GM19397 (cell line): ENCODE measurements around the gene ZNF81.
"Not testable (repeated sequence)": the region's sequence is repeated elsewhere in the genome, so short reads cannot be mapped to it uniquely, and the experiment has no call there.

Experiments
- ATAC-seq: cut with Tn5 transposase; IDR thresholded peaks from one replicate; pipeline ENCODE4 v1.9.1; 2021; ENCODE audit warnings: mild to moderate bottlenecking, moderate library complexity; ENCODE audit not compliant: unreplicated experiment

ZNF81 gene

DNA sequence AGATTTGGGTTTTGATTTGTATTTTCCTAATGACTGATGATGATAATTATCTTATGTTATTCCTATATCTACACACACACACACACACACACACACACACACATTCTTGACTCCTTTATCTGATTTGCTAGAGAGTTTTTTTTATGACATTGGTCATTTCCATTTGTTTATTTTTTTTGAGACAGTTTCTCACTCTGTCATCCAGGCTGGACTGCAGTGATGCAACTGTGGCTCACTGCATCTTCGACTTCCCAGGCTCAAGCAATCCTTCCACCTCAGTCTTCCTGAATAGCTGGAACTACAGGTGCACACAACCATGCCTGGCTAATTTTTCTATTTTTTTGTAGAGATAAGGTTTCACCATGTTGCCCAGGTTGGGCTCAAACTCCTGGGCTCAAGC lies 6.7 kb downstream of the ZNF81 start:
- no peak for ATAC-seq

DNA sequence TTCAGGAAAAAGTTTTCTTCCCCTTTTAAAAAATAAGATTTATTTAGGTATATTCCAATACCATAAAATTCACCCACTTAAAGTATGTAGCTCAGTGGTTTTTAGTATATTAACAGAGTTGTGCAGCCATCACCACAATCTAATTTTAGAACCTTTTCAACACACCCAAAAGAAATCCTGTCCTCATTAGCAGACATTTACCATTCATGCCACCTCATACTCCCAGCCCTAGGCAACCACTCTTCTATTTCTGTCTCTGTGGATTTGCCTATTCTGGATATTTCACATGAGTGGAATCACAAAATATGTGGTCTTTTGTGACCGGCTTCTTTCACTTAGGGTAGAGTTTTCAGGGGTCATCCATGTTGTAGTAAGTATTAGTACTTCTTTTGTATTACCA lies 7.4 kb downstream of the ZNF81 start:
- ATAC-seq = no peak

DNA sequence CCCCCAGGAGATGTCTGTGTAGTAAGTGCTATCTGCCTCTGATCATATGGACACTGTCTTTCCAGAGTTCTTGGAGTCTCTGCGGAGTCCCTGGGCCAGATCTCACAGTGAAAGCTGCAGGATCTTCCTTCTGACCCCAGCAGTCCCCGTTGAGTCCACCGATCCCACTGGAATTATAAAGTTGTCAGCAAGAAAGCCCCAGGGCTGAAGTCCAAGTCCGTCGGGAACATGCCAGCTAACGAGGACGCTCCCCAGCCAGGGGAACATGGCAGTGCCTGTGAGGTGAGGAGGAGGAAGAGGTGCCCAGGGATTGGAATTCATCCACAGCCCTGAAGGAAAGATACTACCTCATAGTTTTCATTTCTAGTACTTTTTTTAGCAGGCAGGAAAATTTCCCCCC lies 9.3 kb downstream of the ZNF81 start:
- no peak for ATAC-seq

DNA sequence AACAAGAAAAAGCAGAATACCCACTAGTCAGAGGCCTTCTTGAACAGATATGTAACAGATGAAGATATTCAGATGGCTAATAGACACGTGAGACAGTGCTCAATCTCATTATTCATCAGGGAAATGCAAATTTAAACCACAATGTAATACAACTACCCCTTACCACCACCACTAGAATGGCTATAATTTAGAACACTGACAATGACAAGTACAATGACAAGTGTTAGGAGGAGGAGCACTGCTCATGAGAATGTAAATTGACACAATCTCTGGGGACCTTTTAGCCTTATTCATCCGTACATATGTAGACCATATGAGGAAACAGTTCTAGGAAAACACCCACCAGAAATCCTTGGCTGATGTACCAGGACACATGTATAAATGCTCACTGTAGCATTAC lies 13.1 kb downstream of the ZNF81 start:
- peak; percentile 40 for ATAC-seq

DNA sequence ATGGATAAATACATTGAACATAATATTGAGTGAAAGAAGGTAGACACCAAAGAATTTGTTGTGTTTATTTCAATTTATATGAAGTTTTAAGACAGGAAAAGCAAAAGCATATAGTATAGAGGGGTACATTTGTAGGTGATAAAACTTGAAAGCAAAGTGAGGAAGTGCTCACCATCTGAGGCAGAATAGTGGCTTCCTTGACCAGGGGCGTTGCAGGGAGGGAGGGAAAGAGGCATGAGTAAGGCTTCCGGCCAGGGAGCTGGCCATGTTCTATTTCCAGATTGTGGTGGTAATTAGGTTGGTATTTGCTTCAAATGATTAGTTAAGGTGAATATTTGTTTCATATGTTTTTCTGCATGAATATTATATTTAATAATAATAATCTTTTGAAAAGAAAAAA lies 13.7 kb downstream of the ZNF81 start:
- ATAC-seq = not testable (repeated sequence)

DNA sequence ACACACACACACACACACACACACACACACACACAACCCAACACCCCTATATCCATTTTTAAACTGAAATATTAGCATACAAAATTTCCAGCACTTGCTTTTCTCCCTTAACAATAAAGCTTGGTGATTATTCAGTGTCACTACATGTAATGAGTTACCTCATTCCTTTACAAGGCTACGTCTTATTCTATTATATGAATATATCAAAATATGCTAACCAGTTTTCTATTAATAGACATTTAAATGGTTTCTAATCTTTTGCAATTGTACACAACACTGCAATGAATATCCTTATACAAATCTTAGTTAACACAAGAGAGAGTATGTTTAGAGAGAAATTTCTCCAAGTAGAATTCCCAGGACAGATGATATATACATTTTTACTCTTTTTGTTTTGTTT lies 14.2 kb downstream of the ZNF81 start:
- no peak for ATAC-seq

DNA sequence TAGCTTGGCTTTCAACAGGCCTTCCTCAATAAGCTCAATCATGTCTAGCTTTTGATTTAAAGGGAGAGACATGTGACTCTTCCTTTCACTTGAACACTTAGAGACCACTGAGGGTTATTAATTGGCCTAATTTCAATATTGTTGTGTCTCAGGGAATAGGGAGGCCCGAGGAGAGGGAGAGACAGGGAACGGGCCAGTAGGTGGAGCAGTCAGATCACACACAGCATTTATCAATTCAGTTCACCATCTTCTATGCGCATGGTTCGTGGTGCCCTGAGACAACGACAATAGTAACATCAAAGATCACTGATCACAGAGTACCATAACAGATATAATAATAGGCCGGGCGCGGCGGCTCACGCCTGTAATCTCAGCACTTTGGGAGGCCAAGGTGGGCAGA lies 17.8 kb downstream of the ZNF81 start:
- no peak for ATAC-seq

DNA sequence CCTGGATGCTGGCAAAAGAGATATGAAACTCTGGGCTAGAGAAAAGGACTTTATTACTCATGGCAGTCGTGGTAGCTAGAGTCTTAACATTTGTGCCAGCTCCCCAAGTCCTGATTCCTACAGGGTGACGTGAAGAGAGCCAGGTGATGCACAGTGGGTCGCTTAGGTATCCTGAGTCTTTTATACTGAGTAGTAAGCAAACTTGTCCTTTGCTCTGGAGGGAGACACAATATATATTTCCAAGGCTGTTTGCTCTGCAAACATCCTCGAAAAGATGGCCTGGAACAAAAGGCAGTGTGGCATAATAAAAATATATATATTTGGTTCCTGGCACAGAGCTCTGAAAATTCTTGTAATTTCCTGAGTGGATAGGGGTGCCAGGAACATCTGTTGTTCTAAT lies 23.0 kb downstream of the ZNF81 start:
- ATAC-seq = no peak

DNA sequence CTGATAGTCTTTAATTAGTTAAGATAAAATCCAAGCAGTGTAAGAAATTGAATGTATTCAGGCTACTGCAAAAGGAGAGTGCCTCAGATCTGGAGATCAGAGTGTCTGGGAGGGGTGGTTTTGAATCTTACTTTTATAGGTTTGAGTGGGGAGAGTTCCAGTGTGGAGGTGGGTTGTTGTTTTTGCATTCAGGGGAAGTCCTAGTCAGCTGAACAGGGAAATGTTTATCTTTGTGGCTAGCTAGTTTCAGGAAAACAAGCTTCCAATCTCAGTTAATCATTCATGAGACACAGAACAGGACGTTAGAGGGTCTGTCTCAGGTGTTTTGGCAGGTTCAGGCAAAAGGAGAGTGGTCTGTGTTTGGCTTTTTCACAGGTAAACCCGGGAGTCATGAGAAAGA lies 26.0 kb downstream of the ZNF81 start:
- no peak for ATAC-seq

DNA sequence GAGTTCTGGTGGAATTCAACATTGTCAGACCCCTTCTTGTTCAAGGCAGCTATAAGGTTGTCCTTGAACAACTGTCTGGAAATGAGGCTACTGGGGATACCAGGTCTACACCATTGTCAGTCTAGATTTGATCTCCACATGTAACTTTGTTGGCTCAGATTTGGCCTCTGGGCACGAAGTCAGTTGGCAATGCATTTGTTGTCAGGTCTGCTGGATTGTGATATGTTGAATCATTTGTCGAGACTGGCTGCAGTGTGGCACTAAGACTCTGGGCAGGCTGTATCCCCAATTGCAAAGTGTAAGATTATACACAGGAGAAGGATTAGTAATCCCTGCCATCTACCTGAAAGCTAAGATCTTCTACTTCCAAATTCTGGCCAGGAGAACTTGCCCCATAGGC lies 26.5 kb downstream of the ZNF81 start:
- no peak for ATAC-seq

DNA sequence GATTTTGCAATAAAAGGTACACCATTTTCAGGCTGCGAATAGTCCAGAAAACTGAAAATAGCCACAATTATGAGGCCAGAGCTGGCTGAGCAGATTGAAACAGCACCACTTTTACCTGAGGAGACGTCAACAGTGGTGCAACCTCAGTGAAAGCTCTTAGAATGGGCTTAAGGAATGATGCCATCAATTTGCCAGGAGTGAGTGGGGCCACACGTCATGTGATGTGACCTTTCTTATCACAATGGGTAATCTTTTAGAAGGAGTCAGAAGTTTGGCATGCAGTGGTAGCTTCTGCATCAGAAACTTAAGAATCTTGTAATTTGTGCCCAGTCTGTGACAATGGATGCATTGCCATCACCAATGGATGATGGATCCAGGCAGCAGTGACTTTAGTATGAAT lies 27.6 kb downstream of the ZNF81 start:
- ATAC-seq = no peak

DNA sequence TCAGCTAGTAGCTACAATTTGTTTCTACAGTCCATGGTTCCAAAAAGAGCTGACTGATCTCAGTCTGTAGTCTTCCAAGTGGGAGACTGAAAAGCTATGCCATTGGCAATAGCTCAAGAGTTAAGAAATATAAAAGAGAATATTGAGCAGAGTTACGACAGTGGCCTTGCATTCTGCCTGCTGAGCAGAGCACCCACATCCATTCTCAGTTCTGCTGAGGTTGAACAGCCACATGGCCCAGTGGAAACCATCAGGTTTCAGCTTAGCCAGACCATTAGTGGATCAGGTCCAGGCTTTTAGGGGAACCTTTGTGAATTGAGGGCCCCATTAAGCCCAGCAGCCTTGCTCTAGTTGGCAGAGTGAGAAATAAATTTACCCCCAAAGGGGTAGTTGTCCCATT lies 28.1 kb downstream of the ZNF81 start:
- ATAC-seq = no peak

DNA sequence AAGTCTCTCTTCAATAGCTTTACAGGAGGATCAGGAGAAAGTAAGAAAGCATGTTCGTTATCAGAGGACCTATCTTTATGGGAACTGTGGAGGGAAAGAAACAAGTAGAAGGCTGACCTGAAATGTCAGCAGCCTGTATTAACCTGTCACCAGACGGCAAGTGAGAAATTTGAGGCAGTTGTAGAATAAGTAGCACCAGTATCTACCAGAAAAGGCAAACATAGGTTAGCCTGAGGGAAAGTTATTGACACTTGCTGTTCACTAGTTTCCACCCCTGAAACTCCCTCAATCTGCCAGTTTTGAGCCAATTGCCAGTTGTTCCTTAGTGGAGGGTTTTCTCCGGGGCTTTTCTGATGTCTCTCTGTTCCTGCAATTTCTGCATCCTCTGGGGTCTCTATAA lies 36.4 kb downstream of the ZNF81 start:
- no peak for ATAC-seq

DNA sequence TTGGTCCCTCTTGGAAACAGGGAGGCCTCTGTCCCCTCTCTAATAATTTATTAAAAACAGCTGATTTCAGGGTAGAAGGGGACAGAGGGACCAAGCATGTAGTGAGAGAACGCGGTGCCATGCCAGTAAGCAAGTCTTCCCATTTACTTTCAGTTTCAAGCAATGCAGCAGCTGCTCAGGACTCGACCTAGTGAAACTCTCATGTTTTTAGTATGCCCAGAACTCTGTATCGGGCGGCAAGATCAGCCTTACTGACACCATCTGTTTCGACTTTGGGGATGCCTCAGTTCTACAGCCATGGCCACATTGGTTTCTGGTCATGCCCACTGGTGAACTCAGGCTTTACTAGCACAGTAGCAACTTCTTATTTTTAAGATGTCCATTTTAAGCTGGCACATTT lies 40.6 kb downstream of the ZNF81 start:
- no peak for ATAC-seq

DNA sequence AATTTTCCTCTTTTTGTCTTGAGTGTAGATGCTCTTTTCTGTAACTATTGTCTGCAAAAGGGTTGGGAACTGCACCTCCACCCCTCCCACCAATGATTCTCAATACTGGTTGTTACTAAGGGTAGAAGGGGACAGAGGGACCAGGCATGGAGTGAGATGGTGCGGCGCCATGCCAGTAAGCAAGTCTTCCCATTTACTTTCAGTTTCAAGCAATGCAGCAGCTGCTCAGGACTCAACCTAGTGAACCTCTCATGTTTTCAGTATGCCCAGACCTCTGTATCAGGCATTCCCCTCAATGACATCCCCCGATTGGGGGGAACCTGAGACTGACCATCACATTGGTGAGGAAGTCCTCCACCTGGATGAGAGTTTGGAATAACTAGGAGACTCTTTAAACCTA lies 41.5 kb downstream of the ZNF81 start:
- no peak for ATAC-seq

DNA sequence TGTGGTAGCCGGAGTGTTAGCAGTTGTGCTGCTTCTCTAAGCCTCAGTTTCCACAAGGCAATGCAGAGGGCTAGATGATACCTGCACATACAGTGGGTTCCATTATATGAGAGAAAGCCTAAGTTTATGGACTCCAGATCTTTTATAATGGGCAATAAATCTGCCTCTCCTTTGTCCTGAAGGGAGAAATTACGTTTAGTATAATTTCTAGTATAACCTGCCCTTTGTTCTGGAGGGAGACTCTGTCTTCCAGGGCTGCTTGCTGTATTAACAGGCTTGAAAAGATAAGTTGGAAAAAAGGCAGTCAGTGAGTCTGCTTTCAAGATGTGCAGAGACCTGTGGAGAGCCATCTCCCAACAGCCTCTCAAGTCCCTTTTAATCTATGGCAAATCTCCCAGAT lies 42.8 kb downstream of the ZNF81 start:
- no peak for ATAC-seq

DNA sequence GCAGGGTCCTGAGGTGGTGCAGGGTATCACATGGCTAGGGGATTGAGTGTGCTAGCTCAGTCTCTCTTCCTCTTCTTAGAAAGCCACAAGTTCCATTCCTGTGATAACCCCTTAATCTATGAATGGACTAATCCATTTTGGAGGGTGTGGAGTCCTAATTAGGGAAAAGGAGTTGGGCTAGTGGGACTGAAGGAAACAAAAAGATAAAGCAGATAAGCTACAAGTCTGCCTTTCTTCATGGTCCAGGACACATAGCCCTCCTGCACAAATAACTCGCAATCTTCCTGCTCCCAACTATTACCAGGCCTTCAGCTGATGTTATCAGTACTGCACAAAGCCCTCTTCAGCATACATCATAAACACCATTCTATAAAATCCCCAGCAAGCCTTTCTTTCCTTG lies 44.2 kb downstream of the ZNF81 start:
- ATAC-seq = no peak

DNA sequence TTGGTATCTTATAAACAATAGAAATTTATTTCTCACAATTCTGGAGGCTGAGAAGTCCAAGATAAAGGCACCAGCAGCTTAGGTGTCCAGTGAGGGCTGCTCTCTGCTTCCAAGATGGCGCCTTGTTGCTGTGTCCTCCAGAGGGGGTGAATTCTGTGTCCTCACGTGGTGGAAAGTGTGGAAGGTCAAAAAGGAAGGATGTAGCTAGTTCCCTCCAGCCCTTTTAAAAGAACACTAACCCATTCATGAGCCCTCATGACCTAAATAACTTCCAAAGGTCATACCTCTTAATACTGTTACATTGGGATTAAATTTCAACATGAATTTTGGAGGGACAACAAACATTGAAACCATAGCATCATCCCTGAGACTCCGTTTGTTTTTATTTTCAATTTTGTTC lies 48.8 kb downstream of the ZNF81 start:
- ATAC-seq = no peak

DNA sequence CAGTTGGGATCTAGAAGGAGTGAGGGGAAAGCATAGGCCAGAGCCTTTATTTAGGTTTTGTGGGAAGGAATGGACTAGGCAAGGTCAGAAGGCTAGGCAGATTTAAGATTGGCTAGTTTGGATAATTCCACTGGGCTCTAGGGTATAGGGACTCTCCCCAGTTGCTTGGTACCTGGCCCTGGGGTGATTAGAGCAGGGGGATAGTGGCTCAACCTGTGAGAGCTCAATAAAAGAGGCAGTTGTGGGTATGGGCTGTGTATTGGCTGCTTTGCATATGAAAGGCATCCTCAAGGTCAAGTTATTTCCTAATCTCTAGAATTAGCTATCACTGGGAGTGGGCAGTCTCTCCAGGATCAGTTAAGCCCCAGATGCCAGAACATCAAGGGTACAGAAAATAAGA lies 61.3 kb downstream of the ZNF81 start:
- no peak for ATAC-seq

DNA sequence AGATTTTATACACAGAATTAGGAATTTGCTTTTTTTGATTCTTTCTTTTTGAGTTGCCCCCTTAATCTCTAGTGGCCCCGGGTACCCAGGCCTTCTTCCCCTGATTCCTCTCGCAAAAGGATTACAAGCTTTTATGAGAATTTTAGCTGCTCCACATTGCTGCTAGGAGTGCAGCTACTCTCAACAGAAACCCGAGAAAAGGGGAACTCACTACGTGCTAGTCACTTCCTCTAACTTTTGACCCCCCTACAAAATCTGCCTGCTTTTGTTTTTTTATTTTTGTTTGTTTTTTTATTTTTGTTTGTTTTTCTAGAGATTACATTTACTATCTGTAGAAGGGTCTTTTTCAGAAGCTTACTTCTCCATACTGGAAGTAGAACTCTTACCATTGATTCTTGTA lies 64.1 kb downstream of the ZNF81 start:
- ATAC-seq = no peak

DNA sequence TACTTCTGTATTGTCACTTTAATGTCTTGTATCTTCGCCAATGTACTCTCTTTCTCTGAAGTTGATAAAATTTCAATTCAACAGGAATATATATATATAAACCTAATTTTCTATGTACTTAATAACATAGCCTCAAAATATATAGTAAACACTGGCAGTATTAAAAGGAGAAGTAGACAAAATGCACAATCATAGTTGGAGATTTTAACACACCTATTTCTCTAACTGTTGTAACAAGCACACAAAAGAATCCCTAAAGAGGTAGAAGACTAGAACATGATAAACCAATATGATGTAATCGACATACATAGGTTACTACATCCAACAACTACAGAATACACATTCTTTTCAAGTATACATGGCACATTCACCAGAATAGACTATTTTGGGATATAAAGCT lies 65.5 kb downstream of the ZNF81 start:
- ATAC-seq = no peak

DNA sequence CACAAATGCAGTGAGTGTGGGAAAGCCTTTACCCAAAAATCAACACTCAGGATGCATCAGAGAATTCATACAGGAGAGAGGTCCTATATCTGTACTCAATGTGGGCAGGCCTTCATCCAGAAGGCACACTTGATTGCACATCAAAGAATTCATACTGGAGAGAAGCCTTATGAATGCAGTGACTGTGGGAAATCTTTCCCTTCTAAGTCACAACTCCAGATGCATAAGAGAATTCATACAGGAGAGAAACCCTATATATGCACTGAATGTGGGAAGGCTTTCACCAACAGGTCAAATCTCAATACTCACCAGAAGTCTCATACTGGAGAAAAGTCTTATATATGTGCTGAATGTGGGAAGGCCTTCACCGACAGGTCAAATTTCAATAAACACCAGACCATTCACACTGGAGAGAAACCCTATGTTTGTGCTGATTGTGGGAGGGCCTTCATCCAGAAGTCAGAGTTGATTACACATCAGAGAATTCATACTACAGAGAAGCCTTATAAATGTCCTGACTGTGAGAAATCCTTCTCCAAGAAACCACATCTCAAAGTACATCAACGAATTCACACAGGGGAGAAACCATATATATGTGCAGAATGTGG lies 79.3 kb downstream of the ZNF81 start:
- no peak for ATAC-seq

DNA sequence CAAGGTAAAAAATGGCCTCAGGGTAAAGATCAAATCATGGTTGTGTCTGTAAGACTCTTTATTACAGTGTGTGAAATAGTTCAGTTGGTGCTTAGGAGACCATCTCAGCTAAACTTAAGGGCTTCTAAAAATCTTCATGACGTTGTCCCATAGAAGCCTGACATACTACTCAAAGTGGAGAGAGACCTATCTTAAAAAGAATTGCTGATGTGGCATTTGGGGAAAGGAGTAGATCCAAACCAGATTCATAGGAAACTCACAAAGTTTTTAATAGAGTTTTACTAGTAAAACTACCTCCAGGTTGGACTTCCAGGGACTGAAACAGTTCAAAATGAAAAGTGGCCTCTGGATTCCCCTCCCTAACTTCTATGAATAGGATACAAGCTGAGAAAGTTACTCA lies 81.6 kb downstream of the ZNF81 start:
- no peak for ATAC-seq

DNA sequence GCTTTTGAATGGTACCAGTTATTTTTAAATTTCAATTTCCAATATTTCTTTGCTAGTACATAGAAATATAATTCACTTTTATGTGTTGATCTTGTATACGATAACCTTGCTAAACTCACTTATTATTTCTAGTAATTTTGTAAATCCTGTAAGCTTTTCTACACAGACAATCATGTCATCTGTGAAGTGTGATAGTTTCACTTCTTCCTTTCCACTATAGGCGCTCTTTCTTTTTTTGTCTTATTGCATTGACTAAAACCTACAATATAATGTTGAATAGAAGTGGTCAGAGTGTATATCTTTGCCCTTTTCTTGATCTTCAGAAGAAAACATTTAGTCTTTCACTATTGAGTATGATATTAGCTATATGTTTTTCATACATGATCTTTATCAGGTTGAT lies 90.5 kb downstream of the ZNF81 start:
- ATAC-seq = no peak
